ENCODE data around the gene KIAA0825.

The KIAA0825 gene

GRCh38 chr5:94314460-94315131 is 303.8 kb downstream of the KIAA0825 start:
- H3K79me2 ChIP-seq (ENCODE audit: control insufficient read depth, low read length), result no peaks in the 10 kb centered on the region
- H3K27ac ChIP-seq (ENCODE audit: low read depth, low read length), result no peak overlapping the region
- TF ChIP-seq EZH2phosphoT487 (IDR thresholded peaks at IDR 0.05; ENCODE audit: borderline replicate concordance, low read length), result no peak
- TF ChIP-seq, protein P1, sequence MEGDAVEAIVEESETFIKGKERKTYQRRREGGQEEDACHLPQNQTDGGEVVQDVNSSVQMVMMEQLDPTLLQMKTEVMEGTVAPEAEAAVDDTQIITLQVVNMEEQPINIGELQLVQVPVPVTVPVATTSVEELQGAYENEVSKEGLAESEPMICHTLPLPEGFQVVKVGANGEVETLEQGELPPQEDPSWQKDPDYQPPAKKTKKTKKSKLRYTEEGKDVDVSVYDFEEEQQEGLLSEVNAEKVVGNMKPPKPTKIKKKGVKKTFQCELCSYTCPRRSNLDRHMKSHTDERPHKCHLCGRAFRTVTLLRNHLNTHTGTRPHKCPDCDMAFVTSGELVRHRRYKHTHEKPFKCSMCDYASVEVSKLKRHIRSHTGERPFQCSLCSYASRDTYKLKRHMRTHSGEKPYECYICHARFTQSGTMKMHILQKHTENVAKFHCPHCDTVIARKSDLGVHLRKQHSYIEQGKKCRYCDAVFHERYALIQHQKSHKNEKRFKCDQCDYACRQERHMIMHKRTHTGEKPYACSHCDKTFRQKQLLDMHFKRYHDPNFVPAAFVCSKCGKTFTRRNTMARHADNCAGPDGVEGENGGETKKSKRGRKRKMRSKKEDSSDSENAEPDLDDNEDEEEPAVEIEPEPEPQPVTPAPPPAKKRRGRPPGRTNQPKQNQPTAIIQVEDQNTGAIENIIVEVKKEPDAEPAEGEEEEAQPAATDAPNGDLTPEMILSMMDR (IDR thresholded peaks at IDR 0.05; ENCODE audit: low read depth, low read length, poor library complexity, severe bottlenecking), result no peak
- no peaks in the 10 kb centered on the region for H3K36me3 ChIP-seq (ENCODE audit: control insufficient read depth, low read length)
- no peak overlapping the region for H3K4me3 ChIP-seq (ENCODE audit: low read length)
- no peaks in the 10 kb centered on the region for H4K20me1 ChIP-seq (ENCODE audit: control insufficient read depth, insufficient read depth, low read depth, low read length)
- no peak overlapping the region for H3K4me2 ChIP-seq (ENCODE audit: low read length)
- H3K9me3 ChIP-seq (ENCODE audit: control insufficient read depth, insufficient read depth, low read length), result no peaks in the 10 kb centered on the region
- H3K4me1 ChIP-seq (ENCODE audit: control insufficient read depth, low read length), result no peaks in the 10 kb centered on the region
- no peaks in the 10 kb centered on the region for H3K27me3 ChIP-seq (ENCODE audit: control insufficient read depth, low read length)
- H3K9me2 ChIP-seq (replicated peaks; ENCODE audit: control insufficient read depth, low read length), result no peaks in the 10 kb centered on the region
- no peaks in the 10 kb centered on the region for H3F3A ChIP-seq (ENCODE audit: control insufficient read depth, insufficient read depth)

GRCh38 chr5:94313696-94314095 is 304.7 kb downstream of the KIAA0825 start:
- H3K27ac ChIP-seq (ENCODE audit: low read depth, low read length), result no peak overlapping the region
- no peak overlapping the region for H3K4me2 ChIP-seq (ENCODE audit: low read length)
- no peaks in the 10 kb centered on the region for H3K79me2 ChIP-seq (ENCODE audit: control insufficient read depth, low read length)
- H3K36me3 ChIP-seq (ENCODE audit: control insufficient read depth, low read length), result no peaks in the 10 kb centered on the region
- H4K20me1 ChIP-seq (ENCODE audit: control insufficient read depth, insufficient read depth, low read depth, low read length), result no peaks in the 10 kb centered on the region
- no peaks in the 10 kb centered on the region for H3F3A ChIP-seq (ENCODE audit: control insufficient read depth, insufficient read depth)
- H3K9me3 ChIP-seq (ENCODE audit: control insufficient read depth, insufficient read depth, low read length), result no peaks in the 10 kb centered on the region
- H3K27me3 ChIP-seq (ENCODE audit: control insufficient read depth, low read length), result no peaks in the 10 kb centered on the region
- TF ChIP-seq EZH2phosphoT487 (IDR thresholded peaks at IDR 0.05; ENCODE audit: borderline replicate concordance, low read length), result no peak
- TF ChIP-seq, protein P1 (IDR thresholded peaks at IDR 0.05; ENCODE audit: low read depth, low read length, poor library complexity, severe bottlenecking), result no peak
- H3K4me1 ChIP-seq (ENCODE audit: control insufficient read depth, low read length), result no peaks in the 10 kb centered on the region
- H3K4me3 ChIP-seq (ENCODE audit: low read length), result no peak overlapping the region
- no peaks in the 10 kb centered on the region for H3K9me2 ChIP-seq (replicated peaks; ENCODE audit: control insufficient read depth, low read length)

DNA sequence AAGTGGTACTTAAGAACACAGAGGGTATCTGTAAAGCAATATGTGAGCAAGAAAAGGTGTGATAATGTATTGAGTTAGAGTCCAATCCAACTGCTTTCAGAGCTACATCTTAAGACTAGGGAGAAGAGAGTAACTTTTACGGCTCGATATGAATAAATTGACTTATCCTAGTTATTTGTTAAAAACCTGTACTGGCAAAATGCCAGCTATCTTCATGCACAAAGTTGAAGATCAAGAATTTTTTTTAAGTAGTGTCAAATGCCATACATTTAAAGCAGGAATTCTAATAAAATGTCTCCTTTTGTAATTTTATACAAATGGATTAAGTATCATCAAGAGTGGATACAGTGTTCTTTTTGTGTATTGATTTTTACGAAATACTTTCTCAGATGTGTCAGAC is 305.2 kb downstream of the KIAA0825 start:
- Histone ChIP-seq H3K9me3 (ENCODE audit: control insufficient read depth, insufficient read depth, low read length) (no peaks in the 10 kb centered on the region), H3K27me3 (ENCODE audit: control insufficient read depth, low read length) (no peaks in the 10 kb centered on the region), H3K9me2 (replicated peaks; ENCODE audit: control insufficient read depth, low read length) (no peaks in the 10 kb centered on the region), H3K36me3 (ENCODE audit: control insufficient read depth, low read length) (no peaks in the 10 kb centered on the region), H3K27ac (ENCODE audit: low read depth, low read length) (no peak overlapping the region), H3K79me2 (ENCODE audit: control insufficient read depth, low read length) (no peaks in the 10 kb centered on the region), H3F3A (ENCODE audit: control insufficient read depth, insufficient read depth) (no peaks in the 10 kb centered on the region), H4K20me1 (ENCODE audit: control insufficient read depth, insufficient read depth, low read depth, low read length) (no peaks in the 10 kb centered on the region), H3K4me1 (ENCODE audit: control insufficient read depth, low read length) (no peaks in the 10 kb centered on the region), H3K4me2 (ENCODE audit: low read length) (no peak overlapping the region), H3K4me3 (ENCODE audit: low read length) (no peak overlapping the region)
- TF ChIP-seq, protein P1 (IDR thresholded peaks at IDR 0.05; ENCODE audit: low read depth, low read length, poor library complexity, severe bottlenecking), result no peak
- no peak for TF ChIP-seq EZH2phosphoT487 (IDR thresholded peaks at IDR 0.05; ENCODE audit: borderline replicate concordance, low read length)
